CD4-positive, alpha-beta T cell treated with Interleukin-17A for 4 hours (primary cell): ENCODE data around the gene RPUSD1.

Experiments used
- DNase-seq: peaks from one replicate; pipeline ENCODE4 v3.0.0-alpha.2; 2020; ENCODE audit warnings: mixed read lengths

RPUSD1 gene

DNA sequence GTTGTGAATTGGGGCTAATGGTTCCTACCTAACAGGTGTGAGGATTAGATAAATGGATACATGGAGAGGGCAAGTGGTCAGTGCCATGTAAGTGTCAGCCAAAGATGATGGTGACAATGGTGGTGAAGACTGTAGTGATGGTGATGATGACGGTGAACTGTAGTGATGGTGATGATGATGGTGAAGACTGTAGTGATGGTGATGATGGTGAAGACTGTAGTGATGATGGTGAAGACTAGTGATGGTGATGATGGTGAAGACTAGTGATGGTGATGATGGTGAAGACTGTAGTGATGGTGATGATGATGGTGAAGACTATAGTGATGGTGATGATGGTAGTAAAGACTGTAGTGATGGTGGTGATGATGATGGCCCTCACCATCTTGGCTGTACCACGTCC is 30.4 kb upstream of the RPUSD1 start:
- no peak for DNase-seq

DNA sequence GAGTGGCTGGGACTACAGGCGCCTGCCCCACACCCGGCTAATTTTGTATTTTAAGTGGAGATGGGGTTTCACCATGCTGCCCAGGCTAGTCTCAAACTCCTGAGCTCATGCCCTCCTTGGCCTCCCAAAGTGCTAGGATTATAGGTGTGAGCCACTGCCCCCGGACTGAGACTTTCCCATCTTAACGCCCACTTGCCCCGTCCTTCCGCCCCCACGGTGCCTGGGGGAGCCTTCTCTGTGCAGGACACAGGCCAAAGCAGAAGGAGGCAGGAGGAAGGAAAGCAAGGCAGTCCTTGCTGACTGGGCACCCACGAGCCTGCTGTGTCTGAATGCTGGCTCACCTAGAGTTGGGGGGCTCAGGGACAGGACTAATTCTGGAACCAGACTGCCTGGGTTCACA is 30.0 kb upstream of the RPUSD1 start:
- DNase-seq, result no peak

GRCh38 chr16:817001-817906 is 29.1 kb upstream of the RPUSD1 start:
- DNase-seq, result no peak

DNA sequence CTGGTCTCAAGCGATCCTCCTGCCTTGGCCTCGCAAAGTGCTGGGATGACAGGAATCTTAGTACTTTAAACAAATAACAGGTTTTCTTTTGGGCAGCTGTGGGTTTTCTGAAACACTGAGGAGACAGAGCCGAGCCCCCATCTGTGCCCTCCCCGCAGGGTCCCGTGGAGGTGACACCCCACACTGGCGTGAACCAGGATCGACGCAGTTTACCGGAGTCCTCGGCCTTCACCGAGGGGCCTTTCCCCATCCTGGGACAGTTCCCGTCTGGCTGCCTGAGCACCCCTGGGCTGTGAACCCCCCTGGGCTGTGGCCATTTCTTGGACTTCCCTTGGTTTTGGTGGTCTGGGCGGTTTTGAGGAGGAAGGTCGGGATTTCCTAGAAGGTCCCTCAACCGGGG is 27.7 kb upstream of the RPUSD1 start:
- DNase-seq, result no peak

GRCh38 chr16:814974-815373 is 26.8 kb upstream of the RPUSD1 start:
- no peak for DNase-seq

DNA sequence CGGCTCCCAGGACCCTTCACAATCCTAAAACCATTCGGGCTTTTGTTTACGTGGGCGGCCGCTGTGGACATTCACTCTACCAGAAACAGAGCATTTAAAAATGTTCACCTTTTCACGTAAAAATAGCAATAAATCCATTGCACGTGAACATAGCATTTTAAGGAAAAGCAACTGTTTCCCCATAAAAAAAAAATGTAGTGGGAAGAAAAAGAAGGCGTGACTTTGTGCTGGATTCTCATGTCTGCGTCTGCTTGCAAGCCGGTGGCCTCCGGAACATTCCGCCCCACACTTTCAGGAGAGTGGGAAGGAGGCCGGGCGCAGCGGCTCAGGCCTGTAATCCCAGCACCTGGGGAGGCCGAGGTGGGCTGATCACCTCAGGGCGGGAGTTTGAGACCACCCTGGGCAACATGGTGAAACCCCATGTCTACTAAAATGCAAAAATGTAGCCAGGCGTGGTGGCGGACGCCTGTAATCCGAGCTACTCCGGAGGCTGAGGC is 25.8 kb upstream of the RPUSD1 start:
- no peak for DNase-seq

GRCh38 chr16:813204-813915 is 25.2 kb upstream of the RPUSD1 start:
- DNase-seq, result peak; percentile 66

GRCh38 chr16:808085-808386 is 19.9 kb upstream of the RPUSD1 start:
- no peak for DNase-seq

GRCh38 chr16:807347-808084 is 19.3 kb upstream of the RPUSD1 start:
- DNase-seq, result peak; percentile 90

DNA sequence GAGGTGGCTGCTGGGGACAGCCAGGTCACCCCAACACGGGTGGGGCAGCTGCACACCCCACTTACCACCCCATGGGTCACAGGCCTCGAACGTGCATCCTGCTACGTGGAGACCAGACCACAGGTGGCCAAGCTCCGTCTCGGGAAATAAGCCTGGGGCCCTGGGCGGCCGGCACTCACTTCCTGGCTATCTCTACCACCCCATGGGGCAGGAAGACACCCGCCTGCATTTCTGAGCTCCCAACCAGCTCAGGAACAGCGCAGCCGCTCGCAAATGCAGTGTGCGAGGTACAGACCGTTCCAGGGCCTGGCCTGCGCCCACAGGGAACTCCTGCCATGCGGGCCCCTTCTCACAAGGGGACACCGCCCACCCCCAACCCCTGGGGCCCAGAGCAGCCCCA is 17.3 kb upstream of the RPUSD1 start:
- DNase-seq, result no peak

DNA sequence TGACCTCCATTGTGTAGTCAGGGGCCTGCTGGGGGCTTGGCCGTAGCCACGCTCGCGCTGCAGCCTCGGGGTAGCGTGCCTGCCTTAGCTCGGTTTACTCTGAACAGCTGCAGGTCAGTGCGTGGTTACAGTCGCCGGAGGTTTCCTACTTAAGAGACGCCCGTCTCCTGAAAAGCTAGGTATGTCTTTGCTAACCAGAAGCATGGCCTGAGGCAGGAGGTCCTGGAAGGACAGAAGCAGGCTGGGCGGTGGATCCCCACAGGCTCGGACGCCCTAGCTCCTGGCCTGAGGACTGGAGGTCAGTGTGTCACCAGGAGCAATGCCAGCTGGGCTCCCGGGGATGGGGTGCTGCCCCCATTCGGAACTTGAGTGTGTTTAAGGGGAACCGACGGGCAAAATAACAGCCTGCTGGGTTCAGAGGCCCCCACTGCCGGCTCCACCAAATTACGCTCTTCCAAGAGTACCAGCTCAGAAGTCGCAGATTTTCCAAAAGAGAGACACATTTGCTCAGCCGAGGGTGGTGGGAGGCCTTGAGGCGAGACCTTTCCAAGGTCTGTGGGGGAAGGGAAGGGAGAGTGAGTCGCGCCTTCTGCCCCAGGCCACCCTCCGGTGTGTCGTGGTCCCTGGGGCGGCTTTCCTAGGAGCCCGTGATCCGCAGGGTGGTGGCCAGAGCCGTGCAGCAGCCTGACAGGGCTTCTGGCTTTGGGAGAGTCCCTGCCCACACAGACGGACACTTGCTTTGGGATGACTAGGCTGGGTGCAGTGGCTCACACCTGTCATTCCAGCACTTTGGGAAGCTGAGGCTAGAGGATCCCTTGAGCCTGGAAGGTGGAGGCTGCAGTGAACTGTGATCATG is 16.2 kb upstream of the RPUSD1 start:
- no peak for DNase-seq

- DNase-seq, result no peak
Observed at GRCh38 chr16:803754-804080, 15.5 kb upstream of the RPUSD1 start.

DNA sequence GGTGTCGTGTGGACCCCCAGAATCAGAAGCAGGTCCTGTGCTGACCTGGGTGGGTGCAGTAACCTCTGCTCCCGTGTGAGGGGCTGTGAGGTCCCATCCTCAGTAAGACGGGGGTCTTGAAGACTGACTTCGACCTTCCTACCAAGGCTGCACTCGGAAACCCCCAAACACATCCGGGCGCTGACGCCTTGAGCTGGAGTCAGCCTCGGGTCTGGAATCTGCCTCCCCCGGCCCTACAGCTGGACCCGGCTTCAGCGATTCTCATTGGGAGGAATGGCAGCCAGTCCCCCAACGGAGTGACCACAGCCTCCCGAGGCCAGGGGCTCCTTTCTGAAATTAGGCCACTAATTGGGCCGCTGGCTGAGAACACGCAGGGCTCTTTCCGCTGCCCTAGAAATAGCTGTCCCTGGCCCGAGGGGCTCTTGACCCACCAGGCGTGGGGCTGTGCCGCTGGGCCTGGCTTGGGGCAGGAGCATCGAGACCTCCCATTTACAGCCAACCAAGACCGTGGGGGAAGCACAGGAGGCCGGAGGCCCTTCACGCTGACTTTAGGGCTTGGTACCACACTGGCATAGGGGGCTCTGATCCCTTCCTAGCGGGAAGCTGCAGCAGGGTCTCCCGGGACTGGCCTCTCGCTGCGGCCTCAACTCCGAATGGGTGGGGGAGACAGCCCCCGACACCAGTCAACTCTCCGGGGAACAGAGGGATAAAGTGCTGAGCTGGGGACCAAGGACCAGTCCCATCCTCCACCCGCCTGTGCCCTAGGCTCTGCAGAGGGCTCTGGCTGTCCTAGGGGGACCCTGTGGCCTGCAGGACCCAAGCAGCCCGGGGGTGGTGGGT is 15.0 kb upstream of the RPUSD1 start:
- DNase-seq, result no peak

DNA sequence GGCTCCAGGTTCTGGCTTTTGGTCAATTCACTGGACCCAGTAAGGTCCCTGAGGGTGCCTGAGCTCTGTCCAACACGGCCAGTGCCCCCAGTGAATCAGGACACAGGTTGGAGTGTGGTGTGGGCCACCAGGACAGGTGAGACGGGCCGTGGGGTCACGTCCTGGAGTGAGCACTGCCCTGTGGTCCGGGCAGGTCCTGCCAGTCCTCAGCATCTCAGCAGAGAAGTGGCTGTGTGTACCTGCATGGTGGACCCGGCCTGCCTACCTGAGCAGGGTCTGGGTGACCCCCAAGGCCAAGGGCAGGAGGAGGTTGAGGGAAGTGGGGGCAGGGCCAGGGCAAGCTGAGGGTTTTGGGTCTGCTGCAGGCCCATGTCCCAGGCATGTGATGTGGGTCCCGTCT is 14.3 kb upstream of the RPUSD1 start:
- no peak for DNase-seq

DNA sequence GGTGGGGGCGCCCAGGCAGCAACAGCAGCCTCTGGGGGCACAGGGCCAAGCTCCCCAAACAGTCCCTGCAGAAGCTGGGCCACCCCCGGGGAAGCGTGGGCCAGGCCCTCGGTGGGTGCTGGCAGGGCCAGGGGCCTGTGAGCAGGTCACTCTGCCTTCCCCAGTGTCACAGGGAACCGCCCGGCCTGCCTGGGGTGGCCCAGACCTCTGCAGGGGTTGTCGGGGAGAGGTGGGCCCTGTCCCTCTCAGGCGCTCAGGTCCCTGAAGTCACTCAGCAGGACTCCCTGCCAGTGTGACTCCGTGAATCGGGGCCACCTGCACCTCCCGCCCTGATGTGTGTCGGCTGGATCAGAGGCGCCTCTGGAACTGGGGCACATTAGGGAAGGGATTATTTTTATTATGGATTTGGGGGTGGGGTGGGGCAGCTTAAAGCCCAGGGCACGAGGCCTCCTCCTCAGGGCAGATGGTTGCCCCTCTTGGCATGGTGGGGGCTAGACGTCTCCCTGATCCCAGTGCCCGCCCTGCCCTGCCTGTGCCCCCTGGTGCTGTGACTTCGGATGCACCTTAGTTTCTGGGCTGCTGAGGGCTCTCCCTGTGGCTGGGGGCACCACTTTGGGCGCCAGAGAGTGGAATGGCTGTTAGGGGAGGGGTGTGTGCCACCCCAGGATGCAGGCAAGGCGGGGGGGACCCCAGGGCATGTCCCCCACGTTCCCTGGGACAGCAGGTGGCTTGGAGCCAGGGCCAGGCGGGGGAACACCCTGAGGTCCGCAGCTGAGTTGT is 13.6 kb upstream of the RPUSD1 start:
- no peak for DNase-seq

GRCh38 chr16:800834-801511 is 12.8 kb upstream of the RPUSD1 start:
- no peak for DNase-seq

GRCh38 chr16:799948-800833 is 12.0 kb upstream of the RPUSD1 start, which contains the start of gene GNG13:
Gene GNG13 (minus strand): TSS chr16:800734. CDS start chr16:799077, 1,657 bp downstream.
- no peak for DNase-seq

- no peak for DNase-seq
Observed at GRCh38 chr16:799111-799947, 11.1 kb upstream of the RPUSD1 start.
